HTERT RPE-1 (cell line): Measurements from ENCODE around the gene COL4A2.

Experiments
- in situ Hi-C: fragments of 300-500 bp; cut with MboI; formaldehyde crosslinking; loops from 4 replicates; pipeline ENCODE4 v1.14.3; 2020; ENCODE audit warnings: low sequenced_read_pairs

Gene COL4A2

DNA sequence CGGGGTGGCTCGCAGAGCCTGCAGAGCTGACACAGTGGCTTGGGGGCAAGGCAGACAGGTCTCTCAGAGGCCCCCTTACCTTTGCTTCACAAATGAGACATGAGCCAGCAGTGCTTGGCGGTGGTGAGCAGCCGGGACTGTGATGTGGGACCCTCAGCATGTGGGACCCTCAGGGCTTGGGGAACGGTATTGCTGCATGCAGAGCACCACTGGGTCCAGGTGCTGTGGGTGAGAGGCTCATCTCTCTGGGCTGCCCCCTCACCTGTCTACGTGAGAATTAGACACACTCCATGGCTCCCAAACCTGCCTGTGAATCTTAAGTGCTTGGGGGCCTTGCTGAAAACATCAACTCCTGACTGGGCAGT lies 106.6 kb downstream of the COL4A2 start:
- in situ Hi-C loops, result no loop called here

DNA sequence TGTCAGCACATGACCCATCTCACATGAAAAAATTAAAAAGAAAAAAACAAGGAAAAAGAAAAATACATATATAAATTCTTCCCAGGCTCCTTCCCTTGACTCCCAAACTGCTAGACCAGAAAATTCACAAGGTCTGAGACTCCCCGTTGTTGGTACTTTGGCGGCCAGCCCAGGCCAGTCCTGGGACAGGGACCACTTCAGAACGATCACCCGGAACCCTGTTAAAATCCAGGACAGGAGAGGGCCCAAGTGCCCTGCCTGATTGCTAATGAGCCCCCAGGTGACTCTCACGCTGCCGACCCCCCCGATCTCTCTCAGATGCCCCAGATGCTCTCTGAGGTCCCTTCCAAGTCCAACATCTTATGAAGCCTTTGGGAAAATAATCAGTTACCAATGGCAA lies 107.2 kb downstream of the COL4A2 start:
- in situ Hi-C loops, result no loop called here

DNA sequence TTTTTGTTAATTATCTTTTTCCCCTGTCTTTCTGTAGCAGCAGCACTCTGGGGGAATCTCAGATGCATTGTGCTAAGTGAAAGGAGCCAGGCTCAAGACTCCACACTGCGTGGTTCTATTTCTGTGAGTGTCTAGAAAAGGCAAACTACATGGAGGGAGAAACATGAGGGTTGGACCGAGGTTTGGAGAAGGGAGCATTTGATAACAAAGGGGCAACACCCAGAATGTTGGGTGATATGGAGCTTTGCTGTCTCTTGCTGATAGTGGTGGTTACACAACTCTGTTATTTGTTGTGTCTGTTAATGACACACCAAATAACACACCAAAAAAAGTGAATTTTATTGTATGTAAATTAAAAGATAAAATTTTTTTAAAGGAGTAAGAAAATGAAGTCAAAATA lies 107.8 kb downstream of the COL4A2 start:
- in situ Hi-C loops, result no loop called here

DNA sequence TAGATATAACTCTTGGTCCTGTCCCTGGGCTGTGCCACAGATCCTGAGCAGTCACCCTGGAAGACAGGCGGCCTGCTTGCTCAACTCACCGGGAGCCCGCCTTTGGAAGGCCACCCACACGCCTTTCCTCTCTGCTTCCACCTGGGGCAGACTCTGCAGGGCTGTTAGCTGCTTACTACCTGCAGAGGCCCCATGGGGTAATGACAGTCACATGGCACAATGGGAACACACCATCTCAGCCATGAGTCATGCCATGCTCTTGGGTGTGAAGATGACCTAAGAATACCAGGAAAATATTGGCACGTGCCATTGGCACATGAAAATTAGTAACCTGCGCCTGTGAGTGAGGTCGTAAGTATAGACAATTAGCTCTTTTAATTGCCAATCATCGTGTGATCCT lies 108.6 kb downstream of the COL4A2 start:
- in situ Hi-C loops, result no loop called here

DNA sequence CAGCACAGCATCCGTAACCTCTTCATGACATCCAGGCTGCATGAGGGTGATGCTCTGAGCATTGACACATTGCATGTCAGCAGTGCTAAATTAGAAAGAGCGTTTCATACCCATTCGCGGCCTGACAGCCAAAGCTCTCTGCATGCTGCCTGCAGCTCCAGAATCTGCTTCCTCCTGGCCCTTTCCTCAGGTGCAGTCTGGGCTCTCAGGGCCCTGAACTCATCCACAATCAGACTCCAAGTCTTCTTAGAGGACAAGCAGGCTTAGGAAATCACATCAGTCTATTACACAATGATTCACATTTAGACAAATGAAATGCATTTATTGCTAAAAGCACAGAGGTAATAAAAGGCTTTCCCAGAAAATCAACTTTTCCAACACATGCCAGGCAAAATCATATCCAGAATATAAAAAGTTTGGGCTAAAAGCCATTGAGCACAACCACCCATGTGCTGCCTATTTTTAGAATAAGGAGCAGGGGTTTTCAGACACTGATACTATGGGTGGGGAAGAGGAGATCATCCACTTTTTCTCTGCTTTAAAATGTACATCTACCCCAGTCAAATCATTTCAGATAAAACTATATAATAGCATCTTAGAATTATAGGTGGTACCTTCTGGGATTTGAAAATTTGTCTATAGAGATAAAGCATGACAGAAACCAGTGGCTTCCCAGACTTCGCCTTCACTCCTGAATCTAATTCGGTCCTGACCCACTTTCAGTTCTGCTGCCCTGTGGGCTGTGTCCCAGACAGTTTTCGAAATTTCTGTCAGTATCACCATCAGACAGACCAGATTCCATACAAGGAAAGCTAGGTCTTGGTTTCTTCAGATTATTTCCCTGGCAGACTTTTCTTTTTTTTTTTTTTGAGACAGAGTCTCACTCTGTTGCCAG lies 109.3 kb downstream of the COL4A2 start:
- in situ Hi-C loops, result no loop called here

DNA sequence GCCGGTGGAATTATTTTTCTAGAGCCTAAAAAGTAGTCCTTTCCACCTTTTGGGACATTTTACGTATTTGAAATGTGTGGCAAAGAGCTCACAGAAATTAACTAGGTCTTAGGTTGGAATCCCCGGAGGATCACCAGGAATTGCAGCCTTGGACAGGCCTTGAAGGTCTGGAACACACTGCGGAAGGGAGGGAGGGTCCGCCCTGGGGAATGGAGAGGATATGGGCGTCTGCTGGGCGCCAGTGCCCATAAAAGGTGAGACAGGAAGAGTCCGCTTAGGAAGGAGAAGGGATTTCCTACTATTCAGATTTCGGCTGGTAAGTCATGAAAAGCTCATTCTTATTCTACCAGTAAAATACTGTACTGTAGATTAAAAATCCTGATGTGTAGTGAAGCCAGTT lies 111.9 kb downstream of the COL4A2 start:
- in situ Hi-C loops, result no loop called here

DNA sequence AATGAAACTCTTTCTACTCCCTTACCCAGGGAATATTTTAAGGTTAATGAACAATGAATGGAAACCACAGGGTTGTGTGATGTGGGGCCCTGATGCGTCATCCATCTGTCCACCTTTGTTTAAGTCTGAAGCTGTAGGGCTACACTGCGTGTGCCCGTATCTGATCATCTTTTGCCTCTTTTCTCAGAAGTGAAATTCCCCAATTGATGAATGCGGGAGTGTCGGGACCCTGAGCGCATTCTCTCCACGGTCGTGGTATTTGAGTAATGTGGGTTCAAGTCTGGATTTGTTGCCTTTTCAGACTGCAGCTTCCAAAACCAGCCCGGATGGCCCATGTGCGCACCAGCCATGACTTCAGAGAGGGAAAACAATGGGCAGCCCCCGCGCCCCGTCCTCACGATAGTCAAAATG lies 112.3 kb downstream of the COL4A2 start:
- in situ Hi-C loops, result no loop called here

DNA sequence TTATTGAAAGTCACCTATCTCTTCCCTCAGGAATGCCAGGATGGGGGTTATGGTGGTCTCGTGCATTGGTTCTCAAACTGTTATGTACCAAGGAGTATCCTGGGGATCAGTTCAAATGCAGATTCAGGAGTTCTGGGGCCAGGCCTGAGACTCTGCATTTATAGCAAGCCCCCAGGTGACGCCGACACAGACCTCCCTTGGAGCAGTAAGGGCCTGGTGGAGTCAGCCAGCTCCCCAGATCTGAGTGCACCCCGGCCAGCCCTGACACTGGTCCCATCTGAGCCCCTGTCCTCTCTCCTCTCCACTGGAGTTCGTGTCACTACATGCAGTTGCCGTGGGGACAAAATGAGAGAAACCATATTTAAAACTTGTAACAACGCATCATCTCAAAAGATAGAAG lies 112.9 kb downstream of the COL4A2 start:
- in situ Hi-C loops, result no loop called here

DNA sequence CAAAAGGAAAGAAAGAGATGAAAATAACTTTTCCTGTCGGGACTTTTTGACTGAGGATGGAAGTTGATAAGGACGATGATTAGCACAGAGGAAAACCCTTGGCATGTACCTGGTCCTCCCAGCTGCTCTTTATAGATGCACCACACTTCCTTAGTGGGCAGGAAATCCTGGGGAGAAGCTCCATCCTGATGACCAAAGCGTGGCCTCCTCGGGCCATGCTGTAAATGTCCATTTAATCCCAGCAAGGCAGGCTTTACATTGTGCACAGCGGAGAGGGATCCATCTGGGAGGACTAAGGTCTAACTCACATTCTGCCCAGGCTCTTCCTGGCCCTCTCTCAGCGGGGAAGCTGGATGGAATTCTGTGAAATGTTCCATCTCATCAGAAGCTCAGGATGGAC lies 113.5 kb downstream of the COL4A2 start:
- in situ Hi-C loops, result no loop called here

DNA sequence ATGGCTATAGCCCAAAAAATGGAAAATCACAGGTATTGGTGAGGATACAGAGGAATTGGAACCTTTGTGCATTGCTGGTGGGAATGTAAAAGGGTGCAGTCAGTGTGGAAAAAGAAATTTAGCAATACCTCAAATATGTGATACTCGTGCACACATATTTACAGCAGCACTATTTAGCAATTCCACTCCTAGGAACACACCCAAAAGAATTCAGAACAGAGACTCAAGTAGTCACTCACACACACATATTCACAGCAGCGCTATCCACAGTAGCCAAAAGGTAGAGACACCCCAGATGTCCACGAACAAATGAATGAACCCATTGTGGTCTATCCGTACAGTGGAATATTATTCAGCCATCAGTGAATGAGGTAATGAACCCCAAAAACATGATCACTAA lies 114.0 kb downstream of the COL4A2 start:
- in situ Hi-C loops, result no loop called here

DNA sequence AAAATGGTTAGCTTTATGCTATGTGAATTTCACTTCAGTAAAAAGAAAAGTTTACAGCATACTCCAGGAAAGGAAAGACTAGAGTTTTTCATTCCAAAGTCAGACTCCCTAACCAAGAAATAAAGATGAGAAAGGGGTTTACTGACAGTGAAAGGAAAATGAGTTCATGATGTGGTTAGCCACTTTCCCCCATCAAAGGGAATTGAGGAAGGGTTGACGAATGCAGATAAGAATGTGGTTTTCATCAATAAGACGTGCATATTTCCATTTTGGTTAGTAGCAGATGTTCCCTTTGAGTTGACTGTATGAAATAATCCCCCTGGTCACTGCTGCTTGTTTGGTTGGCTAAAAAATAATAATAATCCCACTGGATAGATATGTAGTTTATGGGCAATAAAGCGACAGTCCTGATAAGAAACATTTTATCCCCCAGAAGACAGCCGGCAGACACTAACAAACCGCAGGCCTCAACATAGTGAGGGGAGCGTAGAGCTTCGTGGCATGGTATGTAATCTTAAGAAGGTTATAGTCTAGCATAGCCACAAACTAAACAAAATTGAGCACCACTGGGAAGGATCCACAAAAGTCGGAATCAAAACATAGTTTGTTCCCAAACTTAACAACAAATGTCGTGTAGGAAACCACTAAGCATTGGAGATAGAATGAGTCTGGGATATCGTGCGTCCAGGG lies 114.8 kb downstream of the COL4A2 start:
- in situ Hi-C loops, result no loop called here

DNA sequence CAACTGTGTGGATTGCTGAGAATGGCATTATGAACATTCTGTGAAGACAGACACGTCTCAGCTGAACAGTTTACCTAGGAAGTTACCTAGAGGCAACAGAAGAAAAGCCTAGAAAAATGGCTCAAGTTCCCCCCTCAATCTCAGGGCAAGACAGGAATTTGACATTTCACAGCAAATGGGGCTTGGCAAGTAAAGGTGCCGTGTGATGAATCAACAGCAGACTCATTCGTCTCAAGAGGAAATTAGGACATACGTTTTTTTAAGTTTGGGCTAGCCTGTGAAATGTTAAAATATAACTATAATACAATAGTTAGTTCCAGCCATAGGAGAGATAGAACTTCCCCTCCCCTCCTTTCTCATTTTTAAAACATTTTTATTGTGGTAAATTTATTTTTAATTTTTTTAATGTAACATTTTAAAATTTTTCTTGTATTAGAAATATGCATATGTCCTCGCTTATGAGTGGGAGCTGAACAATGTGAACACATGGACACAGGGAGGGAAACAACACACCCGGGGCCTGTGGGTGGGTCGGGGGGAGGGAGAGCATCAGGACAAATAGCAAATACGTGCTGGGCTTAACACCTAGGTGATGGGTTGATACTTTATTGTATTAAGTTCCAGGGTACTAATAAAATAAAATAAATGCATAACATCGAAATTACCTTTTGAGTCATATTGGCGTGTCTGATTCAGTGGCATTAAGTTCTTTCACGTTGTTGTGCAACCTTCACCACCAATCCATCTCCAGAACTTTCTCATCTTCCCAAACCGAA lies 116.0 kb downstream of the COL4A2 start:
- in situ Hi-C loops, result no loop called here

DNA sequence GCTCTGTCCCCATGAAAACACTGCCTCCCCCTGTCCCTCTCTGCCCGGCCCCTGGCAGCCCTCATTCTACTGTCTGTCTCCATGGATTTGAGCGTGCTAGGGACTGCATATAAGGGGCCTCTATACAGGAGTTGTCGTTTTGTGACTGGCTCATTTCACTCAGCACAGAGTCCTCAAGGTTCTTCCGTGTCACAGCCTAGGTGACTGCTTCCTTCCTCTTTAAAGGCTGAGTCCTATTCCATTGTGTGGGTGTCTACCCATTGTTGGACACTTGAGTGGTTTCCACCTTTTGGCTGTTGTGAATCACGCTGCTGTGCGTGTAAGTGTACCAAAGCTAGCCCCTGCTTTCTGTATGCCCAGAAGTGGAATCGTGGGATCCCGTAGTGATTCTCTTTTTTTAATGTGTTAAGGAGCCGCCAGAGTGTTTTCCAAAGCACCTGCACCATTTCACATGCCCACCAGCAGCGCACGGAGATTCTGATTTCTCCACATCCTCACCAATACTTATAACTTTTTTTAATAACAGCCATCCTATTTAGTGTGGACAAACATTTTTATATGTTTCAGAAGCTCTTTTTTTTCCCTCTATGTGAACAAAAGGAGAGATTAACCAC lies 116.7 kb downstream of the COL4A2 start:
- in situ Hi-C loops, result no loop called here

DNA sequence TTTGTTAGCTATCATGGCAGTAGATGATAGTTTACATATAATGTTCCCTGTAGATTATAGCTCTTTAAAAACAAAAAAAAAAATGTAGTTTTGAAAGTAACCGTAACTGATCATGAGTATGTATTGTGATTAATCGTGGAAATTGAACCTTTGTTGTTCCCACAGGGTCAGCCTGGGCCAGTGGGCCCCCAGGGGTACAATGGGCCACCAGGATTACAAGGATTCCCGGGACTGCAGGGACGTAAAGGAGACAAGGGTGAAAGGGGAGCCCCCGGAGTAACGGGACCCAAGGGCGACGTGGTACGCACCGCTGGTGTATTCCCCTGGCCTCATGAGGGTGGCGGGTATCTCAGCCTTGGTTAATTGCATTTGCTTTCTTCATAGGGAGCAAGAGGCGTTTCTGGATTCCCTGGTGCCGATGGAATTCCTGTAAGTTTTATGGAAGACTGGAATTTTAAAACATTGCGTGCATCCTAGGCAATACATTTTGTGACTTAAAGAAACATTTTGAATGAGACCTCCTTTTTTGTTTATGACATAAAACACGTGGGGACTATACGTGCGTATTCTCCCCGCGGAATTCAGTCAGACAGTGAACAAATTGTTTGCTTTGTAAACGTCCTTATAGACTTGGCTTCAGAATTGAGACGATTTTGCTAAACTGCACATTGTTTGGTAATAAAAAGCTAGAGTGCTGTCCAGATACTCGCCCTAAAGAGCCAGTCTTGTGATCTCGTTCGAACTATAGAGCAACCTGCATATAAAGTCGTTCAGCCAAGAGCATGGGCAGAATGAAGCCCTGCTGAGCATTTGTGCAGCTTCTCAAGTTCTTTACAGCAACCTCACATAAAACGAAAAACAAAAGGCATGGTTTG lies 117.7 kb downstream of the COL4A2 start:
- in situ Hi-C loops, result no loop called here

DNA sequence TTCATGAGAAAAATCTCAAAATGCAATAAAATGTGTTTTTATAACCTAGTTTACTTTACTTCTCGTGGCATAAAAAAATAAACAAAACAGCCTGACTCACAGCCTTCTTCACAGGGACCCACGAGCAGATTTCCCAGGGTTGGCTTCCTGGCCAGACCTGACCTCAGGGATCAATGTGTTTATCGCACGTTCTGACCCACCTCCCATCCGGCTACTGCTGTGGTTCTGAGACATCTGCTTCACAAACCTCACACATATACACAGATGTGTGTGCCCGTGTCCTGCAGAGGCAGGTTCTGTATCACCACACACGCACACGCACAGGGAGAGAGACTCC lies 118.3 kb downstream of the COL4A2 start:
- in situ Hi-C loops, result no loop called here

DNA sequence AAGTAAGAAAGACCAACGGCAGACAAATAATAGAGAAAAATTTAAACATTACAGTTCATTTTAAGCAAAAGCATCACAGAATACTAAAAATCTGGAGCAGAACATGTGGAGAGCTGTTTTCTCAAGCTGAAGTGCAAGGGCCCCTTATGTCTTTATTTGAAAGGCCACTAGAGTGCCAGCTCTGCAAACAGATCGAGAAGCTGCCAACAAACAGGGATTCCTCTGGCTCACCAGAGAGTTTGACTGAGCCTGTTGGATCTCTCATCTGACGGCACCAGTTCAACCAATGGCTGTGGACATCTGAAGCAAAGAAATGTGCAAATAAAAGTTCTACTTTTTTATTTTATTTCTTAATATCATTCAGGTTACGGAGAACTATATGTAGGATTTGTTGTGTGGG lies 119.7 kb downstream of the COL4A2 start:
- in situ Hi-C loops, result no loop called here

DNA sequence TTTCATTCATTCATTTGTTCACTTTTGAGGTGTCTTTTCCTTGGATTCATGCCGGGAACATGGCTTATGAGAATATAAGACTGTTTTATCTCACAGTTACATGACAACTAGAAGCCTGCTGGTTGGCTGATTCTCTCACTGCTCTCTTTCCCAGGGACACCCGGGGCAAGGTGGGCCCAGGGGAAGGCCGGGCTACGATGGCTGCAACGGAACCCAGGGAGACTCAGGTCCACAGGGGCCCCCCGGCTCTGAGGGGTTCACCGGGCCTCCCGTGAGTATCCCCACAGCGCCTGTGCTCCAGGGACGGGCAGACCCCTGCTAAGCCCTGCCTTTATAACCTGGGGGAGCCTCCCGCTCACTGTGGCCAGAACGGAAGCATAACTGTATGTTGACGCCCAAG lies 121.2 kb downstream of the COL4A2 start:
- in situ Hi-C loops, result no loop called here

DNA sequence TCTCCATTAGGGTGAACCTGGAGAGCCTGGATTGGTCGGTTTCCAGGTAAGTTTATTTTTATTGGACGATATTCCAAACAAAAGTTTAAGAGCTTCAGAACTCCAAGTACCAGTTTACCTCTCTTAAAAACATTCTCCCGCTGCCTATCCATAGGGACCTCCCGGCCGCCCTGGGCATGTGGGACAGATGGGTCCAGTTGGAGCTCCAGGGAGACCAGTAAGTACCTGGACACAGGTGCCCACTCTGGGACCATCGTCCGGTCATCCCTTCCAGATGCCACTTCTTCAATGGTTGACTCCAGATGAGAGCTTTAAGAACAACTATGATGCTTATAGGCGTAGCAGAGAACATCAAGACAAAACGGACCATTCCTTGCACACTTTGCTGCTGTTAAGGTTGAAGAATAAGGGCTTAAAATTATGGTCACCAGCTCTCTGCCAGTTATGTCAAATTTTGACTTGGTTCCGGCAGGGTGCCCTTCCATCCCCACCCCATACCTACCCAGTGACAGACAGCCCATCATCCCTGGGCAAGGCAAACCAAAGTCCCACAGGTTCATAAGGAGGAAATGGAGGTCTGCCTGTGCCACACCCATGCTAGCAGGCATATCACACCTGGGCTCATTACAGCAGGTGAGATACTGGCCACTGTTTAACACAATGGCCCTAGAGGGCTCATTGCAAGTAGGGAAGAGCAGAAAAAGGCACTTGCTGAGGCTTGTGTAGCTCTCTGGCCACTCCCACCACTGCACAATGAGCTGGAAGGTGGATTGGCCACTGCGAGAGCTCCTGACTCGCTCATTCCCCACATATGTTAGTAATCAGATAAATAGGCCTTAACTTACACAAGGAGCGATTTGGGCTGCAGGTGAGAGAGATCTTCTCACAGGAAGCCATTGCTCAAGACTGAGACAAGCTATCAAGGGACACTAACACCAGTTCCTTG lies 123.6 kb downstream of the COL4A2 start:
- in situ Hi-C loops, result no loop called here
